B cell (primary cell): ENCODE results near the gene PLS3. TPM values are rescaled to one million over a fixed set of nuclear protein-coding genes. Genes with fewer than 3 reads are reported as not detected.

Source experiments
- ATAC-seq: fragments of 200-7000 bp; cut with Tn5 transposase; one replicate; pipeline ENCODE4 v1.10.0; 2021; ENCODE audit warnings: low read depth, mild to moderate bottlenecking, moderate number of reproducible peaks, moderate library complexity
- CTCF ChIA-PET: fragments of 350-600 bp; sonication (Branson Sonifier 250); formaldehyde crosslinking; loops from one replicate; lab custom pipeline; 2021; ENCODE audit warnings: antibody characterized with exemption, inconsistent platforms; lab: Charles Lee
- POLR2A ChIA-PET: fragments of 350-600 bp; sonication (Branson Sonifier 250); formaldehyde crosslinking; loops from one replicate; lab custom pipeline; 2021; ENCODE audit warnings: antibody characterized with exemption; lab: Charles Lee
- DNase-seq: peaks from one replicate; pipeline ENCODE4 v3.0.0; 2013
- H2AFZ ChIP-seq: 2 replicates; pipeline ENCODE4 v1.6.1; 2012; ENCODE audit warnings: mild to moderate bottlenecking, low read depth, low read length; ENCODE audit not compliant: insufficient read depth, poor library complexity, severe bottlenecking
- H3K27ac ChIP-seq, 2 donors: 1 replicate in 1 of 2; 2 replicates in 1 of 2; pipeline ENCODE4 v1.5.1; 2012 to 2013; ENCODE audit warnings: low read length in 2 of 2, mild to moderate bottlenecking in 2 of 2, moderate library complexity in 1 of 2
- H3K27me3 ChIP-seq, 4 experiments: fragments of 200-600 bp in 1 of 4; sonication (generic) in 1 of 4; replicated peaks in 1 of 4; 1 replicate in 2 of 4; 2 replicates in 2 of 4; pipeline versions ENCODE4 v1.6.1 to v1.7.0; 2013 to 2016; ENCODE audit warnings: low read length in 3 of 4, mild to moderate bottlenecking in 2 of 4, mixed read lengths in 1 of 4, moderate library complexity in 1 of 4; ENCODE audit not compliant: insufficient read depth in 4 of 4, control insufficient read depth in 3 of 4; ENCODE audit errors: control extremely low read depth in 1 of 4
- H3K36me3 ChIP-seq, 2 experiments: replicated peaks in 1 of 2; 1 replicate in 1 of 2; 2 replicates in 1 of 2; pipeline versions ENCODE4 v1.6.1 to v1.7.1; 2013; ENCODE audit warnings: low read length in 1 of 2; ENCODE audit not compliant: insufficient read depth in 2 of 2, control insufficient read depth in 1 of 2; ENCODE audit errors: control extremely low read depth in 1 of 2, extremely low read depth in 1 of 2
- H3K4me1 ChIP-seq, 2 donors: fragments of 200-600 bp in 1 of 2; sonication (generic) in 1 of 2; 1 replicate in 1 of 2; 2 replicates in 1 of 2; pipeline versions ENCODE4 v1.5.1 to v1.6.1; 2013 to 2017; ENCODE audit warnings: low read length in 2 of 2; ENCODE audit not compliant: control insufficient read depth in 2 of 2, insufficient read depth in 2 of 2
- H3K4me2 ChIP-seq: replicated peaks from 2 replicates; pipeline ENCODE3; 2012; ENCODE audit warnings: mild to moderate bottlenecking, low read depth, low read length; ENCODE audit not compliant: poor library complexity, severe bottlenecking
- H3K4me3 ChIP-seq, 5 experiments: fragments of 200-600 bp in 1 of 5; sonication (generic) in 1 of 5; 1 replicate in 3 of 5; 2 replicates in 2 of 5; pipeline versions ENCODE4 v1.5.1 to v1.7.0; 2011 to 2016; ENCODE audit warnings: low read length in 4 of 5, mild to moderate bottlenecking in 4 of 5, low read depth in 2 of 5, control low read depth in 1 of 5, moderate library complexity in 1 of 5; ENCODE audit not compliant: insufficient read depth in 1 of 5; ENCODE audit errors: control extremely low read depth in 1 of 5, extremely low read depth in 1 of 5
- H3K79me2 ChIP-seq: fragments of 200-600 bp; sonication (generic); one replicate; pipeline ENCODE4 v1.6.0; 2016; ENCODE audit warnings: low read length; ENCODE audit not compliant: control insufficient read depth, insufficient read depth
- H3K9ac ChIP-seq: fragments of 200-600 bp; sonication (generic); 2 replicates; pipeline ENCODE4 v1.6.1; 2017; ENCODE audit warnings: mild to moderate bottlenecking, low read length, moderate library complexity
- H3K9me3 ChIP-seq, 3 donors: one replicate each; pipeline versions ENCODE4 v1.6.1 to v1.7.1; 2013; ENCODE audit warnings: low read length in 2 of 3; ENCODE audit not compliant: control insufficient read depth in 2 of 3, insufficient read depth in 1 of 3; ENCODE audit errors: control extremely low read depth in 1 of 3
- H4K20me1 ChIP-seq: 2 replicates; pipeline ENCODE4 v1.6.0; 2012; ENCODE audit warnings: mild to moderate bottlenecking, low read length; ENCODE audit not compliant: insufficient read depth, control insufficient read depth, poor library complexity, severe bottlenecking
- H3K27ac Mint-ChIP-seq: one replicate; pipeline ENCODE4 v1.8.0; 2021; ENCODE audit warnings: mixed read lengths
- H3K27me3 Mint-ChIP-seq: one replicate; pipeline ENCODE4 v1.8.0; 2021; ENCODE audit warnings: mixed read lengths
- H3K4me1 Mint-ChIP-seq: one replicate; pipeline ENCODE4 v1.8.0; 2021; ENCODE audit warnings: mixed read lengths
- H3K4me3 Mint-ChIP-seq: one replicate; pipeline ENCODE4 v1.8.0; 2021; ENCODE audit warnings: mixed read lengths
- H3K9me3 Mint-ChIP-seq: one replicate; pipeline ENCODE4 v1.8.0; 2022; ENCODE audit warnings: mixed read lengths; ENCODE audit not compliant: insufficient read depth
- CTCF ChIP-seq: fragments of 200-600 bp; IDR thresholded peaks from one replicate; pipeline ENCODE4 v1.8.0; 2022; ENCODE audit warnings: antibody characterized with exemption, mild to moderate bottlenecking
- EZH2 ChIP-seq: IDR thresholded peaks from 2 replicates; pipeline ENCODE4 v1.6.1; 2012; ENCODE audit warnings: borderline replicate concordance, low read depth, mild to moderate bottlenecking, moderate library complexity, low read length; ENCODE audit not compliant: insufficient read depth, poor library complexity, severe bottlenecking
- WGBS: methylation state at CpG from one replicate; pipeline ENCODE4 v1.1.5; 2013; ENCODE audit warnings: missing lambda C conversion rate; ENCODE audit not compliant: insufficient coverage; 5-methylcytosine and 5-hydroxymethylcytosine counted together
- intact Hi-C: fragments of 100-400 bp; cut with micrococcal nuclease; formaldehyde crosslinking; loops from one replicate; pipeline ENCODE4 v1.10.0; 2022
- polyA plus RNA-seq: library from polyadenylated mRNA; depleted of rRNA; stranded (reverse); fragments of >200 nt; gene quantifications from 2 replicates; pipeline ENCODE4 v1.2.3, GENCODE V29; 2012
- total RNA-seq, 2 donors: library from RNA; stranded (reverse); fragments of 120-200 nt in 1 of 2; gene quantifications; 1 replicate in 1 of 2; 2 replicates in 1 of 2; pipeline versions ENCODE4 v1.2.3 to v1.2.4, GENCODE V29; 2013 to 2022

PLS3 gene
- total and polyA plus RNA-seq, 2 donors (not counting 1 experiment from before 2014, with no cell fraction given): not detected

- CTCF ChIA-PET: no interaction called here
- POLR2A ChIA-PET: no interaction called here
- Histone ChIP-seq H3K27me3 (no peaks in the 10 kb centered on the region), H3K9me3 (no peaks in the 10 kb centered on the region), H3K79me2 (no peaks in the 10 kb centered on the region), H3K27ac (no peak overlapping the region), H4K20me1 (no peaks in the 10 kb centered on the region), H2AFZ (no peak overlapping the region), H3K36me3 (no peaks in the 10 kb centered on the region), H3K4me2 (no peak overlapping the region), H3K9ac (no peak overlapping the region), H3K4me3 (no peak overlapping the region), H3K4me1 (no peaks in the 10 kb centered on the region)
- no peaks in the 10 kb centered on the region for H3K9me3 Mint-ChIP-seq
- WGBS: no CpG with 5 or more reads among the region's 5 CpGs
- H3K27ac Mint-ChIP-seq: no peak overlapping the region
- no peaks in the 10 kb centered on the region for H3K27me3 Mint-ChIP-seq
- no peaks in the 10 kb centered on the region for H3K4me1 Mint-ChIP-seq
- H3K4me3 Mint-ChIP-seq: no peak overlapping the region
- DNase-seq: no peak
- TF ChIP-seq EZH2: no peak
- no peak for TF ChIP-seq CTCF
- ATAC-seq: no peak
- intact Hi-C loops: no loop called here
Measured at GRCh38 chrX:115616943-115617563, 56.1 kb downstream of the PLS3 start.

DNA sequence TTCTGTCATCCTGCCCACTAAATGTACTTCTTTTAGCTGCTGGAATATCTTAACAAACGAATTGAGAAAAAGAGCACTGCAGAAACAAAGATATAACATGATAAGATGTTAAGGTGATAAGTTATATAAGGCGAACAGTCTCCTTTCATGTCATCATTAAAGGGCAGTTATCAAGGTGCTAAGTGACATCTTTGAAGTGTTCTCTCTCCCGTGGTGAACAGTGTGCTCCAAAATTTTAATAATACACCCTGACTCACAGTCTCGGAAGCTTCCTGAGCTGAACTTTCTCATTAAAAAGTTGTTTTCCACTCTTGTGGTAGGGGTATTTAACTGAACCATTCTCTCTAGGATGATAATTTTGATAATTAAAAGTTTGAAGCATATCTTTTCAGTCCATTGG lies 61.6 kb downstream of the PLS3 start:
- Histone ChIP-seq H3K4me3 (no peak overlapping the region), H3K9ac (no peak overlapping the region), H3K4me2 (no peak overlapping the region), H3K9me3 (no peaks in the 10 kb centered on the region), H3K79me2 (no peaks in the 10 kb centered on the region), H4K20me1 (no peaks in the 10 kb centered on the region), H3K27ac (no peak overlapping the region), H3K4me1 (no peaks in the 10 kb centered on the region), H2AFZ (no peak overlapping the region), H3K36me3 (no peaks in the 10 kb centered on the region), H3K27me3 (no peaks in the 10 kb centered on the region)
- TF ChIP-seq CTCF (no peak), EZH2 (no peak)
- no peaks in the 10 kb centered on the region for H3K4me1 Mint-ChIP-seq
- DNase-seq (no peak), ATAC-seq (no peak)
- H3K4me3 Mint-ChIP-seq: no peak overlapping the region
- no CpG with 5 or more reads among the region's 4 CpGs for WGBS
- H3K27me3 Mint-ChIP-seq: no peaks in the 10 kb centered on the region
- intact Hi-C loops: no loop called here
- no peaks in the 10 kb centered on the region for H3K9me3 Mint-ChIP-seq
- ChIA-PET CTCF (no interaction called here), POLR2A (no interaction called here)
- H3K27ac Mint-ChIP-seq: no peak overlapping the region
